ENCODE results near the gene RECK. TPM values are rescaled to one million over a fixed set of nuclear protein-coding genes. Genes with fewer than 3 reads are reported as not detected.
A peak's percentile ranks its signal among the peaks of the same experiment; 100 is the strongest.
"Not testable (repeated sequence)": the region's sequence is repeated elsewhere in the genome, so short reads cannot be mapped to it uniquely, and the experiment has no call there.

Gene RECK
- total and polyA plus RNA-seq, 4 donors, result 6.0 to 34.1 (median 24.4) TPM

- intact Hi-C loops (cut with DNase I), result no loop called here
- no peak overlapping the region for H3K27ac ChIP-seq (ENCODE audit: low read depth in 1 of 2, low read length in 2 of 2)
These were observed 37.3 kb downstream of the RECK start for GRCh38 chr9:36074055-36074454.

DNA sequence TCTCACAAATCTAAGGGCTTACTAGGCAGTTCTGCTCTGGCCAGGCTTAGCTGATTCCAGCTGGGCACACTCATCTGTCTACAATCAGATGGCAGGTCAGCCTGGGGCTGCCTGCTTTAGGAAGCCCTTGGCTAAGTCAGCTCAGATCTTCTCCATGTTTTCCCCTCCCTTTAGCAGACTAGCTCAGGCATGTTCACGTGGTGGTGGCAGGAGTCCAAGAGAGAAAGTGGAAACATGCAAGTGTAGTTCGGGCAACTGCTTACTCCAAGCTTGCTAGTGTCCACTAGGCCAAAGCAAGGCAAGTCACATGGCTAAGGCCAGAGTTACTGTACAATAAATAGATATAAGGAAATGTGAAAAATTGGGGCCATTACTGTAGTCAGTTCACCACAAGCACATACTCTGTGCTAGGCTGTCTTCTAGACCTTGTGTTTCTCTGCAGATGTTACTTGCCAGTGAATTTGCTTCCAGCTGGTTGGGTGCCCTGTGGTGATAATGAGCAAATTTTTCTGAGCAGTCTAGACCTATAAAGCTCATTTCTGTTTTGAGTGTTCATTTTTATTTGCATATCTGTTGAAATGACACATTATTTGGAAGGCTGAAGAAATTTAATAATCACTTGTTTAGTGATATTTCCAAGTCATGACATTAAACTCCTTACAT is 38.3 kb downstream of the RECK start:
- peaks cover 0 to 2% of the 10 kb centered on the region in 2 donors for H3K4me1 ChIP-seq (ENCODE audit: control insufficient read depth in 1 of 2, insufficient read depth in 2 of 2, low read length in 2 of 2)
- DNase-seq (peak; percentile 80 to 93), ATAC-seq (ENCODE audit: low FRiP score) (peak; percentile 72)
- 0 to 2% methylated on average over 2 of the region's 2 CpGs for WGBS, 2 donors
- intact Hi-C loops (cut with DNase I), result no loop called here
- peak overlapping the region in 1 of 2 donors; percentile 36 for H3K27ac ChIP-seq (ENCODE audit: low read depth in 1 of 2, low read length in 2 of 2)
- H3K9me3 ChIP-seq (ENCODE audit: control insufficient read depth, low read length), result no peaks in the 10 kb centered on the region
- H3K4me3 ChIP-seq (ENCODE audit: low read length in 2 of 2), result no peak overlapping the region
- H3K27me3 ChIP-seq (ENCODE audit: control insufficient read depth in 1 of 2, insufficient read depth in 2 of 2, low read length in 1 of 2), result no peaks in the 10 kb centered on the region
- H3K36me3 ChIP-seq (ENCODE audit: control insufficient read depth in 1 of 2, insufficient read depth in 2 of 2, low read length in 1 of 2), result no peaks in the 10 kb centered on the region

More at GRCh38 chr9:36074055-36074454, 37.3 kb downstream of the RECK start:
- Histone ChIP-seq H3K36me3 (ENCODE audit: control insufficient read depth in 1 of 2, insufficient read depth in 2 of 2, low read length in 1 of 2) (no peaks in the 10 kb centered on the region), H3K4me3 (ENCODE audit: low read length in 2 of 2) (no peak overlapping the region), H3K27me3 (ENCODE audit: control insufficient read depth in 1 of 2, insufficient read depth in 2 of 2, low read length in 1 of 2) (no peaks in the 10 kb centered on the region), H3K9me3 (ENCODE audit: control insufficient read depth, low read length) (no peaks in the 10 kb centered on the region), H3K4me1 (ENCODE audit: control insufficient read depth in 1 of 2, insufficient read depth in 2 of 2, low read length in 2 of 2) (peaks cover 0 to 2% of the 10 kb centered on the region in 2 donors)
- DNase-seq (no peak), ATAC-seq (ENCODE audit: low FRiP score) (no peak)
- 93 to 100% methylated on average over 1 of the region's 1 CpG for WGBS, 2 donors

- no peak for ATAC-seq (ENCODE audit: low FRiP score)
- WGBS, 2 donors, result 96 to 98% methylated on average over 1 of the region's 1 CpG
These were observed 41.3 kb downstream of the RECK start for GRCh38 chr9:36078051-36078450.

DNA sequence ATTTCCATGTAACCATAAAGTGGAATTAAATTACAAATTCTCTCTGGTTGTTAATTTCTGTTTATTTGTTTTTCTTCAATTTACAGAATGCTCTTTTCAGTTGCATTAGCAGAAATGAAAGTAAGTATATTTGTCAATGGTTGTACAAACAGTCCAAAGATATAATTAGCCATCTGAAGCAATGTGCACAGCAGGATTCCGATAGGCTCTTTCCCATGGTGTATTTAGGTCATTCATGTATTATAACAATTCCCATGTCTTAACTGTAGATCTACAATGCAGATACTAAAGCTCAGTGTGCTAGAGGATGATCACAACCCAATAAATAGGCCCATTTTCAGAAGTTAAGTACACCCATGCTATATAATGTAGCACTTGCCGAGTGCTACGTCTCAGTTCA is 43.8 kb downstream of the RECK start:
- DNase-seq (no peak), ATAC-seq (ENCODE audit: low FRiP score) (no peak)
- intact Hi-C loops (cut with DNase I), result no loop called here
- no peak overlapping the region for H3K4me3 ChIP-seq (ENCODE audit: low read length in 2 of 2)
- no peaks in the 10 kb centered on the region for H3K27me3 ChIP-seq (ENCODE audit: control insufficient read depth in 1 of 2, insufficient read depth in 2 of 2, low read length in 1 of 2)
- no peaks in the 10 kb centered on the region for H3K4me1 ChIP-seq (ENCODE audit: control insufficient read depth in 1 of 2, insufficient read depth in 2 of 2, low read length in 2 of 2)
- H3K9me3 ChIP-seq (ENCODE audit: control insufficient read depth, low read length), result no peaks in the 10 kb centered on the region
- 91% methylated on average over 3 of the region's 3 CpGs for WGBS, 2 donors
- H3K36me3 ChIP-seq (ENCODE audit: control insufficient read depth in 1 of 2, insufficient read depth in 2 of 2, low read length in 1 of 2), result peaks cover 2% of the 10 kb centered on the region in 2 donors
- H3K27ac ChIP-seq (ENCODE audit: low read depth in 1 of 2, low read length in 2 of 2), result no peak overlapping the region

More at GRCh38 chr9:36078051-36078450, 41.3 kb downstream of the RECK start:
- intact Hi-C loops (cut with DNase I), result no loop called here
- DNase-seq, result no peak
- H3K4me3 ChIP-seq (ENCODE audit: low read length in 2 of 2), result no peak overlapping the region
- H3K36me3 ChIP-seq (ENCODE audit: control insufficient read depth in 1 of 2, insufficient read depth in 2 of 2, low read length in 1 of 2), result peaks cover 0 to 2% of the 10 kb centered on the region in 2 donors
- peaks cover 0 to 2% of the 10 kb centered on the region in 2 donors for H3K4me1 ChIP-seq (ENCODE audit: control insufficient read depth in 1 of 2, insufficient read depth in 2 of 2, low read length in 2 of 2)
- no peak overlapping the region for H3K27ac ChIP-seq (ENCODE audit: low read depth in 1 of 2, low read length in 2 of 2)
- H3K27me3 ChIP-seq (ENCODE audit: control insufficient read depth in 1 of 2, insufficient read depth in 2 of 2, low read length in 1 of 2), result no peaks in the 10 kb centered on the region
- no peaks in the 10 kb centered on the region for H3K9me3 ChIP-seq (ENCODE audit: control insufficient read depth, low read length)

DNA sequence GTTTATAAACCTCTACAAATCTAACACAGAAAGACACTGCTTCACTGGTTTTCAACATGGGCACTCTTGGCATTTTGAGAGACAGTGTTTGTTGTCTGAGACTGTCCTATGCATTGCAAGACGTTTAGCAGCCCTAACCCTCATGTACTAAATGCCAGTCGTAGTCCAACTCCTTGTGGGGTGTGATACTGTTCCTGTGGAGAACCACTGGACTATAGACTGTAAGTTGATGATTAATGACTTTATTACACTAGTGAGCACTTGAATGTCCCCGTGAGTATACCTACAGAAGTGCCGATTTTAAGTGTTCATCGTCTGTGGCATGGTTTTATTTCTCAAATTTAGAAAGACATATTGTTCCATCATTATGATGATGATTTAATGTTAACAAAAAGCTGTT is 46.2 kb downstream of the RECK start:
- intact Hi-C loops (cut with DNase I), result no loop called here
- Histone ChIP-seq H3K27ac (ENCODE audit: low read depth in 1 of 2, low read length in 2 of 2) (no peak overlapping the region), H3K4me3 (ENCODE audit: low read length in 2 of 2) (no peak overlapping the region), H3K27me3 (ENCODE audit: control insufficient read depth in 1 of 2, insufficient read depth in 2 of 2, low read length in 1 of 2) (no peaks in the 10 kb centered on the region), H3K4me1 (ENCODE audit: control insufficient read depth in 1 of 2, insufficient read depth in 2 of 2, low read length in 2 of 2) (no peaks in the 10 kb centered on the region), H3K36me3 (ENCODE audit: control insufficient read depth in 1 of 2, insufficient read depth in 2 of 2, low read length in 1 of 2) (peaks cover 2 to 4% of the 10 kb centered on the region in 2 donors), H3K9me3 (ENCODE audit: control insufficient read depth, low read length) (no peaks in the 10 kb centered on the region)
- DNase-seq (no peak), ATAC-seq (ENCODE audit: low FRiP score) (no peak)
- 80 to 81% methylated on average over 5 of the region's 5 CpGs for WGBS, 2 donors

GRCh38 chr9:36086442-36086841 is 49.7 kb downstream of the RECK start:
- peaks cover 2% of the 10 kb centered on the region in 2 donors for H3K36me3 ChIP-seq (ENCODE audit: control insufficient read depth in 1 of 2, insufficient read depth in 2 of 2, low read length in 1 of 2)
- ATAC-seq (ENCODE audit: low FRiP score) (no peak), DNase-seq (no peak)
- no peak overlapping the region for H3K4me3 ChIP-seq (ENCODE audit: low read length in 2 of 2)
- H3K27ac ChIP-seq (ENCODE audit: low read depth in 1 of 2, low read length in 2 of 2), result no peak overlapping the region
- H3K9me3 ChIP-seq (ENCODE audit: control insufficient read depth, low read length), result no peaks in the 10 kb centered on the region
- intact Hi-C loops (cut with DNase I), result no loop called here
- H3K4me1 ChIP-seq (ENCODE audit: control insufficient read depth in 1 of 2, insufficient read depth in 2 of 2, low read length in 2 of 2), result peaks cover 0 to 2% of the 10 kb centered on the region in 2 donors
- 91 to 93% methylated on average over 7 of the region's 7 CpGs for WGBS, 2 donors
- no peaks in the 10 kb centered on the region for H3K27me3 ChIP-seq (ENCODE audit: control insufficient read depth in 1 of 2, insufficient read depth in 2 of 2, low read length in 1 of 2)

- H3K36me3 ChIP-seq (ENCODE audit: control insufficient read depth in 1 of 2, insufficient read depth in 2 of 2, low read length in 1 of 2); H3K4me1 ChIP-seq (ENCODE audit: control insufficient read depth in 1 of 2, insufficient read depth in 2 of 2, low read length in 2 of 2); intact Hi-C loops (cut with DNase I); H3K27ac ChIP-seq (ENCODE audit: low read depth in 1 of 2, low read length in 2 of 2); ATAC-seq (ENCODE audit: low FRiP score); H3K9me3 ChIP-seq (ENCODE audit: control insufficient read depth, low read length); DNase-seq; H3K4me3 ChIP-seq (ENCODE audit: low read length in 2 of 2); H3K27me3 ChIP-seq (ENCODE audit: control insufficient read depth in 1 of 2, insufficient read depth in 2 of 2, low read length in 1 of 2): not testable (repeated sequence)
These were observed 50.3 kb downstream of the RECK start for GRCh38 chr9:36087054-36087453.

- Histone ChIP-seq H3K4me1 (ENCODE audit: control insufficient read depth in 1 of 2, insufficient read depth in 2 of 2, low read length in 2 of 2) (peaks cover 0 to 2% of the 10 kb centered on the region in 2 donors), H3K4me3 (ENCODE audit: low read length in 2 of 2) (no peak overlapping the region), H3K27ac (ENCODE audit: low read depth in 1 of 2, low read length in 2 of 2) (no peak overlapping the region), H3K27me3 (ENCODE audit: control insufficient read depth in 1 of 2, insufficient read depth in 2 of 2, low read length in 1 of 2) (no peaks in the 10 kb centered on the region), H3K36me3 (ENCODE audit: control insufficient read depth in 1 of 2, insufficient read depth in 2 of 2, low read length in 1 of 2) (peaks cover 2% of the 10 kb centered on the region in 2 donors), H3K9me3 (ENCODE audit: control insufficient read depth, low read length) (no peaks in the 10 kb centered on the region)
- no peak for ATAC-seq (ENCODE audit: low FRiP score)
- intact Hi-C loops (cut with DNase I), result no loop called here
- 86 to 89% methylated on average over 3 of the region's 3 CpGs for WGBS, 2 donors
- DNase-seq, result no peak
These were observed 51.3 kb downstream of the RECK start for GRCh38 chr9:36088020-36088419.

Measured in aorta (tissue), 5 donors.